Caki2 (cell line): ENCODE data around the gene REM1. TPM values are rescaled to one million over a fixed set of nuclear protein-coding genes. Genes with fewer than 3 reads are reported as not detected.
A peak's percentile ranks its signal among the peaks of the same experiment; 100 is the strongest.
"Not testable (repeated sequence)": the region's sequence is repeated elsewhere in the genome, so short reads cannot be mapped to it uniquely, and the experiment has no call there.

Source experiments
- DNase-seq: peaks from one replicate; pipeline ENCODE4 v3.0.0-alpha.2; 2015; ENCODE audit warnings: low read depth
- in situ Hi-C: cut with HindIII; loops from 2 replicates; pipeline ENCODE4 v1.10.0; 2016; ENCODE audit warnings: low sequenced_read_pairs, low pct_unique_long_range_greater_than_20kb, mixed read lengths
- total RNA-seq: library from RNA; depleted of rRNA; stranded (reverse); fragments of >200 nt; shearing (Covaris generic); gene quantifications from 2 replicates; pipeline ENCODE4 v1.2.3, GENCODE V29; 2014; ENCODE audit warnings: low replicate concordance

The REM1 gene
- total RNA-seq, 1 experiment from 2014 or later = not detected

- no peak for DNase-seq
- in situ Hi-C loops = no loop called here
Observed at GRCh38 chr20:31476294-31476585, 1.2 kb downstream of the REM1 start.

- in situ Hi-C loops = no loop called here
- no peak for DNase-seq
Observed at GRCh38 chr20:31476643-31477215, 1.6 kb downstream of the REM1 start.

DNA sequence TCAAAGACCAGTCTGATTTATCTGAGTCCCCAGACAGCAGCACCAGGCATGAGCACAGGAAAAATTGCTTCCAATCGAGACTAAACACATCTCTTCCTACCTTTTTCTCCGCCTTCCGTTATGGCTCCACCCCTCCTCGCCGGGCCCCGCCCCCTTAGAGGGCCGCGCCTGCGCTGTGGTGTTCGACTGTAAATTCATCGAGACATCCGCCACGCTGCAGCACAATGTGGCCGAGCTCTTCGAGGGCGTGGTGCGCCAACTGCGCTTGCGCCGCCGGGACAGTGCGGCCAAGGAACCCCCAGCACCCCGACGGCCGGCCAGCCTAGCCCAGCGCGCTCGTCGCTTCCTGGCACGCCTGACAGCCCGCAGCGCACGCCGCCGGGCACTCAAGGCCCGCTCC is 8.9 kb downstream of the REM1 start:
- in situ Hi-C loops = no loop called here
- no peak for DNase-seq

- in situ Hi-C loops = no loop called here
- DNase-seq = no peak
Observed at GRCh38 chr20:31485450-31486339, 10.6 kb downstream of the REM1 start.

GRCh38 chr20:31488115-31488514 is 13.0 kb downstream of the REM1 start:
- no peak for DNase-seq
- in situ Hi-C loops = no loop called here

DNA sequence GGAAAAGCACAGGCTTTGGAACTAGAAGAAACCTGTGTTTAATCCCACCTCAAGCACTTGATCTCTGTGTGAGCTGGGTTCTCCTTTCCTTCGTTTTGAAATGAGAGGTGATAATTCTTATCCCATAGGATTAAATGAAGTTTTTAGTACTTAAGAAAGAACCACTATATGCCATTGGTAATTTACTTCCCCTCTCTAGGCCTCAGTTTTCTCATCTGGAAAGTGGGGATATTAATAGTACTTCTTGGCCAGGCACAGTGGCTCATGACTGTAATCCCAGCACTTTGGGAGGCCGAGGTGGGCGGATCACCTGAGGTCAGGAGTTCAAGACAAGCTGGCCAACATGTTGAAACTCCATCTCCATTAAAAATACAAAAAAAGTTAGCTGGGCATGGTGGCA is 14.1 kb downstream of the REM1 start:
- in situ Hi-C loops = no loop called here
- no peak for DNase-seq

DNA sequence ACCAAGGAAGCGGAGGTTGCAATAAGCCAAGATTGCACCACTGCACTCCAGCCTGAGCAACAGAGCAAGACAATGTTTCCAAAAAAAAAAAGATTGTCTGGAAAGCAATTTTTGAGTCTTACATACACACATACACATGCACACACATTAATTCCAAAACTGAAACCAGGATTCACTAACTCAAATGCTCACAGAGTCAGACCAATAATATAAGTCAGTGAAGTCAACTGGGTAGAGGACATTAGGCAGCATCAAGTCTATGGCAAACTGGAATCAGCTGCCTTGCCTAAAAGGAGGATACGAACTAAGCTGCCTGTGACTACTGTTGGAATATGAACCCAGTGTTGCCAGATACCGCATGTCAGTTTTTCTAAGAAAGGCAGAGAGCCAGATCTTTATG is 15.7 kb downstream of the REM1 start:
- in situ Hi-C loops = no loop called here
- no peak for DNase-seq

GRCh38 chr20:31494131-31494530 is 19.0 kb downstream of the REM1 start:
- DNase-seq = no peak
- in situ Hi-C loops = no loop called here

- no peak for DNase-seq
- in situ Hi-C loops = no loop called here
Observed at GRCh38 chr20:31496761-31497295, 21.7 kb downstream of the REM1 start.

GRCh38 chr20:31497838-31498540 is 22.9 kb downstream of the REM1 start:
- no peak for DNase-seq
- in situ Hi-C loops = no loop called here

DNA sequence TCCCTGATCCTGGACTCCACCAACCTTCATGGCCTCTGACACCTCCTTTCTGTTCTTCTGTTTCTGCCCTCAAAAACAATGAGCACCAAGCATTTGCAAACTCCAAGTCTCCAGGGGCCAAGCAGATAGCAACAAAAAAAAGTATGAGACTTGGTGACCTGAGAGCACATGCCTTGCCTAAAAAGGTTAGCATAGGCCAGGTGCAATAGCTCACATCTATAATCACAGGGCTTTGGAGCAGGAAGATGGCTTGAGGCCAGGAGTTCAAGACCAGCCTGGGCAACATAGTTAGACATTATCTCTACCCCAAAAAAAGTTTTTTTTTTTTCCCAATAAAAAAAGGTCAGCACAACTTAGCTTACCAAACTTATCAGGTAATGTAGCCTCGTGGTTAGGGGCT is 25.4 kb downstream of the REM1 start:
- no peak for DNase-seq
- in situ Hi-C loops = no loop called here

DNA sequence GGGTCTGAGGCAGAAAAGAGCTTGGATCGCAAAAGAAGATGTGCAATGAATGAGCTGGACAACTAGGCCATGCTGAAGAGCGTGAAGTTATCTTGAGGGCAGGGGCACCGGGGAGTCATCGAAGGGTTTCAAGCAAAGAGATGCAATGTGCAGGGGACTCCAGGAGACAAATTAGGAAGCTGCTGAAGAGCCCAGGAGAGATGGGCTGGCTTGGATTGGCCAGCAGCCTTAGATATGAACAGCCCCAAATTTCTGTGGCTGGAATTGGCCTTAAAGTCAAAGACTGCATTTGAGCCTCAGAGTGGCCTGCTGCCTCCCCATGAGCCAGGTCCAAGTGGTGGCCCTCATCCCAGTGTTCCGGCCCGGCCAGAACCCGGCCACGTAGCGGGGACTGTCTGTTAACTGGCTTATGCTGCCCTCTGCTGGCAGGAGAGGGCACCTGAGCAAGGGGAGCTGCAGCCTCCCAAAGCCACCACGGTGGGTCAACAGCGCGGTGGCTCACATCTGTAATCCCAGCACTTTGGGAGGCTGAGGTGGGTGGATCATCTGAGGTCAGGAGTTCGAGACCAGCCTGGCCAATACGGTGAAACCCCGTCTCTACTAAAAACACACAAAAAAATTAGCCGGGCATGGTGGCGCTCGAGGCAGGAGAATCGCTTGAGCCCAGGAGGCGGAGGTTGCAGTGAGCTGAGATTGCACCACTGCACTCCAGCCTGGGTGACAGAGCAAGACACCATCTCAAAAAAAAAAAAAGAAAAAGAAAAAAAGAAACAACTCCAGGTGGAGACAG is 28.0 kb downstream of the REM1 start:
- DNase-seq = peak; percentile 59
- in situ Hi-C loops = not testable (repeated sequence)

DNA sequence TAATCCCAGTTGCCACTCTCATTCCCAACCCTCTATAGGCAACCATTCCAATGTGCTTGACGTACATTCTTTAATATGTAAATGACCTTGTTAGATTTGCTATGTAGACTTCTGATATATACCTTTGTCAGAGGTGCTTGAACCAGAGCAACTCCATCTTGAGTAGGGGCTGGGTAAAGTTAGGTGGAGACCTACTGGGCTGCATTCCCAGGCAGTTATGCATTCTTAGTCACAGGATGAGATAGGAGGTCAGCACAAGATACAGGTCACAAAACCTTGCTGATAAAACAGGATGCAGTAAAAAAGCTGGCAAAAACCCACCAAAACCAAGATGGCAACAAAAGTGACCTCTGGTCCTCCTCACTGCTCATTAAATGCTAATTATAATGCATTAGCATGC is 30.8 kb downstream of the REM1 start:
- in situ Hi-C loops = no loop called here
- no peak for DNase-seq

GRCh38 chr20:31508517-31509244 is 33.6 kb downstream of the REM1 start:
- in situ Hi-C loops = no loop called here
- DNase-seq = no peak

DNA sequence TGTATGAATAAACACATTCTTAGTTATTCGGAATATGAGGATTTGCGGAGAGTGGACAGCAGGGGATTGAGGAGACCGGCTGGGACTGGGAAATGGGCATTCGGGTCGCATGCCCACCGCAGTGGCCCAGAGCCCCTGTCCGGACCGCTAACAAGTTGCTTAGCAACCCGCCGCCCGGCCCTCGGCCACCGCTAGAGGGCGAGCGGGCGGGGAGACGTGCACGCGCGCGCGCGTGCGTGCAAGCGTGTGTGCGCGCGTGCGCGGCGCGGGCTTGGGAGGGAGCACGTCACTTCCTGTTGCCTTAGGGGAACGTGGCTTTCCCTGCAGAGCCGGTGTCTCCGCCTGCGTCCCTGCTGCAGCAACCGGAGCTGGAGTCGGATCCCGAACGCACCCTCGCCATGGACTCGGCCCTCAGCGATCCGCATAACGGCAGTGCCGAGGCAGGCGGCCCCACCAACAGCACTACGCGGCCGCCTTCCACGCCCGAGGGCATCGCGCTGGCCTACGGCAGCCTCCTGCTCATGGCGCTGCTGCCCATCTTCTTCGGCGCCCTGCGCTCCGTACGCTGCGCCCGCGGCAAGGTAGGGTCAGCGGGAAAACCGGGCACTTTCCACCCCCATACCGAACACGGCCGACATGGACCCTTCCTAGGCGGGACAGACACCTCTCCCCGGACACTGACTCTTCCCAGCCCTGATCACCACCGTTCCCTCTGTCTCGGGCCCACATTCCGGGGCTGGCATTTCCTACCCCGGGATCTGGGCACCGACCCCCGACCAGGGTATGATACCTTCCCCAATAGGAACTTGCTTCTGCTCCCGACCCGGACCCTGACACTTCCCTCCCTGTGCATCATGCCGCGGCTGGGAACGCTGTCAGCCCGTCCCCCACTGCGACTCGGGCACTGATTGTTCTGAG is 39.3 kb downstream of the REM1 start, which contains the start of gene HM13:
Gene HM13, plus strand, starts transcription at position 289 of the 918 bp plus-strand sequence. Its CDS starts 110 bp downstream, at position 399.
- peak; percentile 94 for DNase-seq
- in situ Hi-C loops = no loop called here

DNA sequence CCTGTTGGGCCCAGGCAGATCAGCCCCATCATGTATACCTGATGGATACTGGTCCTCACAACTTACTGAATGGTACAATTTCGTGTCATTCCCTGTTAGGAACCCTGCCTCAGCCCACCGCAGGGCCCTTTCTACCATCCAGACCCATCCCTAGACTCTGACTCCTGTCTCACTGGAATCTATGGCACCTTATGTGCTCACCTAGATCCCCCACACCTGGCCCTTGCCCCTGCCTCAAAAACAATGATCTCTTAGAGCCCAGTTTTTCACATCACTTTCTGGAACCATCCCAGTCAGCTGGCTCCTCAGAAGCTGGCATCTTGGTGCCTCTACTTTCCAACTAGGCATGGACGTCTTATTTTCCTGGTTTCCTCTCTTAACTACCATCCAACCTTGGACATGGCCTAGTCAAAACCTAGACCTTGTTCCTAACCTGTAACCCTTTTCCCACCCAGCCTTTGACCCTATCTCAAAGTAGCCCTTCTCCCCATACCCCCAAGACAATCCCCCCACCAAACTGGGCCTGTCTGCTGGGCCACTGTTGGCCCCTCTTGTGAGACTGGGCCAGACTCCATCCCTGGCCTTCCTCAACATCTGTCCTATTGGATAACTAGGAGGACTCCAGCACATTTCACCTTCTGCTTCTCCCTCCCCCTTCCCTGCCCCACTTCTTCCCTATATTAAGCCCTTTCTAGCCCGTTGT is 40.1 kb downstream of the REM1 start:
- in situ Hi-C loops = no loop called here
- no peak for DNase-seq
